HepG2 (cell line): ENCODE measurements around the gene ERP44. TPM values are rescaled to one million over a fixed set of nuclear protein-coding genes. Genes with fewer than 3 reads are reported as not detected.

ENCODE experiments used
- ATAC-seq: fragments of 200-7000 bp; cut with Tn5 transposase; 3 replicates; pipeline ENCODE4 v1.9.1; 2020; ENCODE audit warnings: mild to moderate bottlenecking, moderate library complexity
- BruUV-seq: library from RNA; stranded (reverse); fragments of 400-500 nt; replicated peaks from 2 replicates; lab custom pipeline; 2021; lab: Mats Ljungman, UMichigan
- CTCF ChIA-PET: fragments of 300-600 bp; formaldehyde crosslinking; extraction: SDS; loops from one replicate; lab custom pipeline; 2021; ENCODE audit warnings: low total read pairs, inconsistent platforms, low intra/inter-chr PET ratio; lab: Yijun Ruan, JAX
- POLR2A ChIA-PET: fragments of 350-600 bp; sonication (Branson Sonifier 250); formaldehyde crosslinking; loops from one replicate; lab custom pipeline; 2020; ENCODE audit warnings: antibody characterized with exemption, inconsistent platforms; lab: Yijun Ruan, JAX
- DNase-seq: peaks from one replicate; pipeline ENCODE4 v3.0.0-alpha.2; 2015; ENCODE audit warnings: low spot score
- FAIRE-seq: peaks from 3 replicates; lab custom pipeline; 2011; peaks lifted over from hg19 to GRCh38; lab: Jason Lieb, UNC
- H2AFZ ChIP-seq: one replicate; pipeline ENCODE4 v1.6.1; 2011; ENCODE audit warnings: low read length, inconsistent platforms
- H3K27ac ChIP-seq: fragments of 300-600 bp; 3 replicates; pipeline ENCODE4 v1.8.0; 2011; ENCODE audit warnings: mixed run types, mild to moderate bottlenecking, mixed read lengths, low read length, inconsistent platforms; ENCODE audit not compliant: insufficient read depth; ENCODE audit errors: extremely low read length
- H3K27me3 ChIP-seq, 2 experiments: fragments of 200-600 bp in 1 of 2; 2 replicates in 1 of 2; 3 replicates in 1 of 2; pipeline versions ENCODE4 v1.6.0 to v1.8.0; 2011; ENCODE audit warnings: low read length in 2 of 2, mild to moderate bottlenecking in 2 of 2, moderate library complexity in 2 of 2, inconsistent platforms in 1 of 2; ENCODE audit not compliant: insufficient read depth in 2 of 2, control insufficient read depth in 1 of 2
- H3K36me3 ChIP-seq, 2 experiments: fragments of 200-600 bp in 1 of 2; replicated peaks in 1 of 2; 2 replicates in 1 of 2; 3 replicates in 1 of 2; pipeline versions ENCODE4 v1.5.1 to v1.8.0; 2011; ENCODE audit warnings: low read length in 2 of 2, inconsistent platforms in 1 of 2; ENCODE audit not compliant: insufficient read depth in 2 of 2, control insufficient read depth in 1 of 2
- H3K4me1 ChIP-seq: 2 replicates; pipeline ENCODE4 v1.5.1; 2012; ENCODE audit warnings: low read length, inconsistent platforms; ENCODE audit not compliant: insufficient read depth
- H3K4me2 ChIP-seq: 2 replicates; pipeline ENCODE4 v1.6.0; 2011; ENCODE audit warnings: low read depth, low read length, inconsistent platforms
- H3K4me3 ChIP-seq, 3 experiments: fragments of 200-600 bp in 1 of 3; sonication (generic), shearing (Covaris generic) in 1 of 3; replicated peaks in 1 of 3; 2 replicates each; pipeline ENCODE4 v1.5.1; 2011 to 2016; ENCODE audit warnings: low read length in 3 of 3, inconsistent platforms in 2 of 3, low read depth in 2 of 3, mild to moderate bottlenecking in 2 of 3, control low read depth in 1 of 3, mixed read lengths in 1 of 3; ENCODE audit not compliant: insufficient read depth in 1 of 3
- H3K79me2 ChIP-seq: one replicate; pipeline ENCODE4 v1.6.1; 2011; ENCODE audit warnings: low read length, inconsistent platforms; ENCODE audit not compliant: insufficient read depth
- H3K9ac ChIP-seq: 2 replicates; pipeline ENCODE4 v1.6.0; 2011; ENCODE audit warnings: mild to moderate bottlenecking, low read depth, low read length, inconsistent platforms; ENCODE audit not compliant: insufficient read depth
- H3K9me3 ChIP-seq: 2 replicates; pipeline ENCODE4 v1.5.1; 2012; ENCODE audit warnings: mild to moderate bottlenecking, low read length
- H4K20me1 ChIP-seq: 2 replicates; pipeline ENCODE4 v1.6.0; 2011; ENCODE audit warnings: inconsistent platforms, mild to moderate bottlenecking, low read length, moderate library complexity; ENCODE audit not compliant: insufficient read depth
- ATF7 ChIP-seq, 2 experiments: fragments of 450-650 bp in 1 of 2; sonication (generic) in 1 of 2; formaldehyde crosslinking in 1 of 2; IDR thresholded peaks; 2 replicates each; pipeline versions ENCODE4 v1.4.0 to v1.6.1; 2016 to 2020; ENCODE audit warnings: antibody characterized with exemption in 1 of 2, mild to moderate bottlenecking in 1 of 2, missing genetic modification reagents in 1 of 2
- POGZ ChIP-seq: sonication (generic); formaldehyde crosslinking; IDR thresholded peaks from 2 replicates; pipeline ENCODE4 v1.4.0; 2020; ENCODE audit warnings: mild to moderate bottlenecking, missing genetic modification reagents
- ZC3H13 ChIP-seq: sonication (generic); formaldehyde crosslinking; IDR thresholded peaks from 2 replicates; pipeline ENCODE4 v1.8.1; 2023; ENCODE audit warnings: mild to moderate bottlenecking, missing genetic modification reagents, moderate library complexity
- ZNF501 ChIP-seq: sonication (generic); formaldehyde crosslinking; IDR thresholded peaks from 2 replicates; pipeline ENCODE4 v1.5.1; 2020; ENCODE audit warnings: mild to moderate bottlenecking, moderate library complexity, missing genetic modification reagents
- ZNF672 ChIP-seq: sonication (generic); formaldehyde crosslinking; IDR thresholded peaks from 2 replicates; pipeline ENCODE4 v1.8.1; 2022; ENCODE audit warnings: missing genetic modification reagents
- WGBS: methylation state at CpG from one replicate; pipeline ENCODE4 v1.1.6; 2017; ENCODE audit warnings: low lambda C conversion rate; 5-methylcytosine and 5-hydroxymethylcytosine counted together
- in situ Hi-C: cut with HindIII; loops from 2 replicates; pipeline ENCODE4 v1.10.0; 2017; ENCODE audit warnings: low pct_unique_long_range_greater_than_20kb; ENCODE audit not compliant: extremely low pct_ligation_motif_present
- intact Hi-C: fragments of 100-400 bp; cut with micrococcal nuclease; formaldehyde crosslinking; loops from one replicate; pipeline ENCODE4 v1.10.0; 2022; ENCODE audit not compliant: unreplicated experiment
- polyA plus RNA-seq, 8 experiments: library from polyadenylated mRNA; depleted of rRNA in 3 of 8; stranded (reverse) in 7 of 8; unstranded in 1 of 8; fragments of >200 nt; fragmentation: Illumina TruSeq in 4 of 8; extraction: Trizol in 4 of 8; gene quantifications; 2 replicates each; pipeline versions ENCODE4 v1.2.1 to v1.2.3, GENCODE V29; 2011 to 2016; ENCODE audit warnings: low read depth in 4 of 8, missing spikeins in 1 of 8, mixed read lengths in 1 of 8; ENCODE audit not compliant: insufficient read depth in 1 of 8
- total RNA-seq, 5 experiments: library from RNA; depleted of rRNA; stranded (reverse); fragments of >200 nt; fragmentation: Illumina TruSeq; extraction: Trizol; gene quantifications; 2 replicates each; pipeline ENCODE4 v1.2.3, GENCODE V29; 2016; ENCODE audit warnings: low read depth in 1 of 5
- TF ChIP-seq, protein P1 (sequence below): sonication (generic); formaldehyde crosslinking; IDR thresholded peaks from 2 replicates; pipeline ENCODE4 v1.4.0; 2020; ENCODE audit warnings: missing genetic modification reagents
- TF ChIP-seq, protein P2 (sequence below): sonication (generic); formaldehyde crosslinking; IDR thresholded peaks from 2 replicates; pipeline ENCODE4 v1.4.0; 2020; ENCODE audit warnings: missing genetic modification reagents
- TF ChIP-seq, protein P3 (sequence below): sonication (generic); formaldehyde crosslinking; IDR thresholded peaks from 2 replicates; pipeline ENCODE4 v1.5.0; 2020; ENCODE audit warnings: mild to moderate bottlenecking, missing genetic modification reagents, borderline replicate concordance

ERP44 gene
- total and polyA plus RNA-seq, 2 of the 13 experiments (the other 11 are each of a cell fraction or from before 2014, with no cell fraction given): 8.9 to 13.8 TPM

DNA sequence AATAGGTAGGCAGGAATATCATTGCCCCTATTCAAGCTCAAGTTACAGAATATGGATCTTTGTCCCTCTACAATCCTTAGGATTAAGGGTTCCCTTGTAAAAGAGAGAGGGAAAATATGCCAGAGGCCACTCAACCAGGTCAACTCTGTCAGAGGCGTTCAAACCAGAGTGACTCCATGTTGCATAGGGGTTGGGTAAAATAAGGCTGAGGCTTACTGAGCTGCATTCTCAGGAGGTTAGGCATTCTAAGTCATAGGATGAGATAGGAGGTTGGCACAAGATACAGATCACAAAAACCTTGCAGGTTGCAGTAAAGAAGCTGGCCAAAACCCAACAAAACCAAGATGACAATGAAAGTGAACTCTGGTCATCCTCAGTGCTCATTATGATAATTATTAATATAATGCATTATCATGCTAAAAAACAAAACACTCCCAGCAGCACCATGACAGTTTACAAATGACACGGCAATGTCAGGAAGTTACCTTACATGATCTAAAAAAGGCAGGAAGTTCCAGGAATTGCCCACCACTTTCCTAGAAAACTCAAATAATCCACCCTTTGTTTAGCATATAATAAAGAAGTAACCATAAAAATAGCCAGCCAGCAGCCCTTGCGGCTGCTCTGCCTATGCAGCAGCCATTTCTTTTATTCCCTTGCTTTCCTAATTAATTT, 64.8 kb downstream of the ERP44 start (continued):
- TF ChIP-seq, protein P1, sequence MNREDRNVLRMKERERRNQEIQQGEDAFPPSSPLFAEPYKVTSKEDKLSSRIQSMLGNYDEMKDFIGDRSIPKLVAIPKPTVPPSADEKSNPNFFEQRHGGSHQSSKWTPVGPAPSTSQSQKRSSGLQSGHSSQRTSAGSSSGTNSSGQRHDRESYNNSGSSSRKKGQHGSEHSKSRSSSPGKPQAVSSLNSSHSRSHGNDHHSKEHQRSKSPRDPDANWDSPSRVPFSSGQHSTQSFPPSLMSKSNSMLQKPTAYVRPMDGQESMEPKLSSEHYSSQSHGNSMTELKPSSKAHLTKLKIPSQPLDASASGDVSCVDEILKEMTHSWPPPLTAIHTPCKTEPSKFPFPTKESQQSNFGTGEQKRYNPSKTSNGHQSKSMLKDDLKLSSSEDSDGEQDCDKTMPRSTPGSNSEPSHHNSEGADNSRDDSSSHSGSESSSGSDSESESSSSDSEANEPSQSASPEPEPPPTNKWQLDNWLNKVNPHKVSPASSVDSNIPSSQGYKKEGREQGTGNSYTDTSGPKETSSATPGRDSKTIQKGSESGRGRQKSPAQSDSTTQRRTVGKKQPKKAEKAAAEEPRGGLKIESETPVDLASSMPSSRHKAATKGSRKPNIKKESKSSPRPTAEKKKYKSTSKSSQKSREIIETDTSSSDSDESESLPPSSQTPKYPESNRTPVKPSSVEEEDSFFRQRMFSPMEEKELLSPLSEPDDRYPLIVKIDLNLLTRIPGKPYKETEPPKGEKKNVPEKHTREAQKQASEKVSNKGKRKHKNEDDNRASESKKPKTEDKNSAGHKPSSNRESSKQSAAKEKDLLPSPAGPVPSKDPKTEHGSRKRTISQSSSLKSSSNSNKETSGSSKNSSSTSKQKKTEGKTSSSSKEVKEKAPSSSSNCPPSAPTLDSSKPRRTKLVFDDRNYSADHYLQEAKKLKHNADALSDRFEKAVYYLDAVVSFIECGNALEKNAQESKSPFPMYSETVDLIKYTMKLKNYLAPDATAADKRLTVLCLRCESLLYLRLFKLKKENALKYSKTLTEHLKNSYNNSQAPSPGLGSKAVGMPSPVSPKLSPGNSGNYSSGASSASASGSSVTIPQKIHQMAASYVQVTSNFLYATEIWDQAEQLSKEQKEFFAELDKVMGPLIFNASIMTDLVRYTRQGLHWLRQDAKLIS (CRISPR knock-in tag): no peak
- TF ChIP-seq, protein P2, sequence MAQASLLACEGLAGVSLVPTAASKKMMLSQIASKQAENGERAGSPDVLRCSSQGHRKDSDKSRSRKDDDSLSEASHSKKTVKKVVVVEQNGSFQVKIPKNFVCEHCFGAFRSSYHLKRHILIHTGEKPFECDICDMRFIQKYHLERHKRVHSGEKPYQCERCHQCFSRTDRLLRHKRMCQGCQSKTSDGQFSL (CRISPR knock-in tag): no peak
- no peak for TF ChIP-seq ZNF672
- TF ChIP-seq, all 625 proteins: peak for 0

GRCh38 chr9:100030548-100030947, 68.3 kb downstream of the ERP44 start:
- DNase-seq: no peak
- no peak overlapping the region for H2AFZ ChIP-seq
- peaks cover 2% of the 10 kb centered on the region for H3K79me2 ChIP-seq
- intact Hi-C loops (loop anchor here (5.0 kb wide), 1 partner anchor 67 kb away; the partner anchor contains the start of genes ERP44 and INVS), in situ Hi-C loops (loop anchor here (25.0 kb wide), 2 partner anchors 282 to 557 kb away; partner anchors contain the start of gene CAVIN4)
- peaks cover 7% of the 10 kb centered on the region; the same call in 1 of the 2 replicates for H4K20me1 ChIP-seq
- CTCF ChIA-PET: no interaction called here
- peaks cover 3 to 4% of the 10 kb centered on the region in 2 experiments; a peak in 2 of 5 replicates for H3K36me3 ChIP-seq
- no peak overlapping the region for H3K9ac ChIP-seq
- no TSS peak for BruUV-seq
- no peak overlapping the region for H3K4me3 ChIP-seq
- no peak overlapping the region for H3K27ac ChIP-seq
- FAIRE-seq: no peak
- H3K4me1 ChIP-seq: no peaks in the 10 kb centered on the region
- POLR2A ChIA-PET: no interaction called here
- H3K27me3 ChIP-seq: no peaks in the 10 kb centered on the region
- ATAC-seq: no peak
- WGBS: 91% methylated on average over 2 of the region's 2 CpGs
- H3K4me2 ChIP-seq: no peak overlapping the region
- no peaks in the 10 kb centered on the region for H3K9me3 ChIP-seq
- TF ChIP-seq, protein P3, sequence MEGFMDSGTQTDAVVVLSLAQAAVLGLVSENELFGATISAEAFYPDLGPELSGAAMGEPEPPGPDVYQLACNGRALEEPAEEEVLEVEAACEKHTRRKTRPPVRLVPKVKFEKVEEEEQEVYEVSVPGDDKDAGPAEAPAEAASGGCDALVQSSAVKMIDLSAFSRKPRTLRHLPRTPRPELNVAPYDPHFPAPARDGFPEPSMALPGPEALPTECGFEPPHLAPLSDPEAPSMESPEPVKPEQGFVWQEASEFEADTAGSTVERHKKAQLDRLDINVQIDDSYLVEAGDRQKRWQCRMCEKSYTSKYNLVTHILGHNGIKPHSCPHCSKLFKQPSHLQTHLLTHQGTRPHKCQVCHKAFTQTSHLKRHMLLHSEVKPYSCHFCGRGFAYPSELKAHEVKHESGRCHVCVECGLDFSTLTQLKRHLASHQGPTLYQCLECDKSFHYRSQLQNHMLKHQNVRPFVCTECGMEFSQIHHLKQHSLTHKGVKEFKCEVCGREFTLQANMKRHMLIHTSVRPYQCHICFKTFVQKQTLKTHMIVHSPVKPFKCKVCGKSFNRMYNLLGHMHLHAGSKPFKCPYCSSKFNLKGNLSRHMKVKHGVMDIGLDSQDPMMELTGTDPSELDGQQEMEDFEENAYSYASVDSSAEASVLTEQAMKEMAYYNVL (CRISPR knock-in tag): no peak
- TF ChIP-seq ZC3H13: no peak
- TF ChIP-seq ZNF501: no peak
- TF ChIP-seq ATF7 (IDR thresholded peaks at IDR 0.05): no peak
- no peak for TF ChIP-seq ATF7 (CRISPR knock-in tag; IDR thresholded peaks at IDR 0.05)
- no peak for TF ChIP-seq POGZ
